IMR-90 (cell line): ENCODE measurements around the gene GGT6. TPM values are rescaled to one million over a fixed set of nuclear protein-coding genes. Genes with fewer than 3 reads are reported as not detected.

Experiments used
- ATAC-seq: fragments of 200-7000 bp; cut with Tn5 transposase; 2 replicates; pipeline ENCODE4 v1.9.1; 2020; ENCODE audit warnings: low read depth, mild to moderate bottlenecking, moderate library complexity
- BruUV-seq: library from RNA; stranded (reverse); fragments of 400-500 nt; replicated peaks from 2 replicates; lab custom pipeline; 2021; lab: Mats Ljungman, UMichigan
- CTCF ChIA-PET: fragments of 300-600 bp; formaldehyde crosslinking; extraction: SDS; loops from one replicate; lab custom pipeline; 2021; ENCODE audit warnings: antibody characterized with exemption; lab: Yijun Ruan, JAX
- POLR2A ChIA-PET: fragments of 300-600 bp; sonication (Branson Sonifier 250); formaldehyde crosslinking; loops from one replicate; lab custom pipeline; 2022; ENCODE audit warnings: antibody characterized with exemption; ENCODE audit not compliant: unreplicated experiment; lab: Charles Lee
- DNase-seq: peaks from one replicate; pipeline ENCODE4 v3.0.0; 2013
- H2AFZ ChIP-seq: replicated peaks from 2 replicates; pipeline ENCODE3; 2013; ENCODE audit warnings: low read length, mild to moderate bottlenecking; ENCODE audit not compliant: poor library complexity
- H2AK5ac ChIP-seq: 2 replicates; pipeline ENCODE4 v1.6.1; 2013; ENCODE audit warnings: low read depth, low read length, inconsistent platforms
- H2AK9ac ChIP-seq: replicated peaks from 2 replicates; pipeline ENCODE3; 2013; ENCODE audit warnings: mild to moderate bottlenecking, low read depth, low read length, moderate library complexity; ENCODE audit not compliant: poor library complexity
- H2BK120ac ChIP-seq: 2 replicates; pipeline ENCODE4 v1.6.1; 2013; ENCODE audit warnings: low read depth, low read length, inconsistent platforms
- H2BK15ac ChIP-seq: 3 replicates; pipeline ENCODE4 v1.6.1; 2013; ENCODE audit warnings: low read depth, low read length, inconsistent platforms
- H2BK20ac ChIP-seq: 2 replicates; pipeline ENCODE4 v1.6.1; 2013; ENCODE audit warnings: low read depth, mild to moderate bottlenecking, inconsistent platforms, low read length, moderate library complexity
- H2BK5ac ChIP-seq: 2 replicates; pipeline ENCODE4 v1.6.1; 2013; ENCODE audit warnings: mild to moderate bottlenecking, low read depth, low read length, inconsistent platforms; ENCODE audit not compliant: poor library complexity, severe bottlenecking
- H3K14ac ChIP-seq: replicated peaks from 2 replicates; pipeline ENCODE4 v1.6.1; 2013; ENCODE audit warnings: low read depth, low read length, inconsistent platforms
- H3K18ac ChIP-seq: 2 replicates; pipeline ENCODE4 v1.6.1; 2013; ENCODE audit warnings: low read depth, low read length, control low read depth
- H3K23ac ChIP-seq: 2 replicates; pipeline ENCODE4 v1.6.1; 2013; ENCODE audit warnings: low read depth, low read length, inconsistent platforms
- H3K27ac ChIP-seq: 2 replicates; pipeline ENCODE4 v1.5.1; 2013; ENCODE audit warnings: mild to moderate bottlenecking, control low read depth, low read length; ENCODE audit not compliant: insufficient read depth
- H3K27me3 ChIP-seq: 2 replicates; pipeline ENCODE4 v1.6.1; 2013; ENCODE audit warnings: low read length; ENCODE audit not compliant: control insufficient read depth, insufficient read depth
- H3K36me3 ChIP-seq: 2 replicates; pipeline ENCODE4 v1.6.1; 2013; ENCODE audit warnings: low read length, mixed read lengths; ENCODE audit not compliant: control insufficient read depth, insufficient read depth
- H3K4ac ChIP-seq: 2 replicates; pipeline ENCODE4 v1.6.1; 2013; ENCODE audit warnings: low read depth, low read length, inconsistent platforms
- H3K4me1 ChIP-seq: 2 replicates; pipeline ENCODE4 v1.6.1; 2013; ENCODE audit warnings: low read length, mixed read lengths; ENCODE audit not compliant: control insufficient read depth, insufficient read depth
- H3K4me2 ChIP-seq: 2 replicates; pipeline ENCODE4 v1.6.1; 2013; ENCODE audit warnings: low read depth, mild to moderate bottlenecking, control low read depth, low read length, moderate library complexity
- H3K4me3 ChIP-seq: 2 replicates; pipeline ENCODE4 v1.5.1; 2013; ENCODE audit warnings: low read depth, mild to moderate bottlenecking, control low read depth, low read length, moderate library complexity; ENCODE audit not compliant: insufficient read depth
- H3K56ac ChIP-seq: 2 replicates; pipeline ENCODE4 v1.6.1; 2013; ENCODE audit warnings: low read length, inconsistent platforms; ENCODE audit not compliant: insufficient read depth; ENCODE audit errors: extremely low read depth
- H3K79me1 ChIP-seq, 2 experiments: 2 replicates each; pipeline ENCODE4 v1.6.1; 2013; ENCODE audit warnings: low read length in 2 of 2, inconsistent platforms in 1 of 2, low read depth in 1 of 2
- H3K9ac ChIP-seq: 2 replicates; pipeline ENCODE4 v1.6.1; 2013; ENCODE audit warnings: low read depth, low read length, control low read depth
- H3K9me1 ChIP-seq: 2 replicates; pipeline ENCODE4 v1.6.1; 2013; ENCODE audit warnings: low read length, inconsistent platforms; ENCODE audit not compliant: insufficient read depth
- H3K9me3 ChIP-seq: 2 replicates; pipeline ENCODE4 v1.6.1; 2013; ENCODE audit warnings: low read length; ENCODE audit not compliant: control insufficient read depth, insufficient read depth
- H4K20me1 ChIP-seq: 2 replicates; pipeline ENCODE4 v1.6.1; 2013; ENCODE audit warnings: low read length, inconsistent platforms; ENCODE audit not compliant: insufficient read depth
- H4K5ac ChIP-seq: 2 replicates; pipeline ENCODE4 v1.6.1; 2013; ENCODE audit warnings: mild to moderate bottlenecking, low read depth, low read length, control low read depth
- H4K8ac ChIP-seq, 2 experiments: 2 replicates each; pipeline ENCODE4 v1.6.1; 2013; ENCODE audit warnings: low read depth in 2 of 2, low read length in 2 of 2, control low read depth in 1 of 2, inconsistent platforms in 1 of 2
- H4K91ac ChIP-seq: 2 replicates; pipeline ENCODE4 v1.6.1; 2013; ENCODE audit warnings: low read depth, low read length, inconsistent platforms; ENCODE audit not compliant: insufficient read depth
- BHLHE40 ChIP-seq: fragments of 150-350 bp; IDR thresholded peaks from 2 replicates; pipeline ENCODE4 v1.6.1; 2016; ENCODE audit warnings: mild to moderate bottlenecking, low read depth, low read length
- CTCF ChIP-seq: conservative IDR thresholded peaks from 2 replicates; pipeline ENCODE4 v1.5.1; 2012; ENCODE audit warnings: mild to moderate bottlenecking, low read depth, low read length, improper control_type of control experiment
- FOS ChIP-seq: fragments of 150-350 bp; IDR thresholded peaks from 2 replicates; pipeline ENCODE4 v1.6.1; 2016; ENCODE audit warnings: low read depth, low read length
- MAZ ChIP-seq: IDR thresholded peaks from 2 replicates; pipeline ENCODE4 v1.6.1; 2012; ENCODE audit warnings: low read depth, mild to moderate bottlenecking, low read length, improper control_type of control experiment, moderate library complexity, borderline replicate concordance
- MXI1 ChIP-seq: IDR thresholded peaks from 2 replicates; pipeline ENCODE4 v1.6.1; 2012; ENCODE audit warnings: low read depth, mild to moderate bottlenecking, low read length, moderate library complexity, borderline replicate concordance
- NFE2L2 ChIP-seq: fragments of 150-350 bp; IDR thresholded peaks from 2 replicates; pipeline ENCODE4 v1.6.1; 2016; ENCODE audit warnings: low read depth, mild to moderate bottlenecking, low read length
- RAD21 ChIP-seq: IDR thresholded peaks from 2 replicates; pipeline ENCODE4 v1.6.1; 2012; ENCODE audit warnings: low read length, improper control_type of control experiment
- SMC3 ChIP-seq: fragments of 150-350 bp; IDR thresholded peaks from 2 replicates; pipeline ENCODE4 v1.6.1; 2016; ENCODE audit warnings: low read depth, mild to moderate bottlenecking, antibody characterized with exemption, low read length, moderate library complexity
- WGBS, 2 experiments: methylation state at CpG; one replicate each; pipeline versions ENCODE4 v1.1.5 to v1.1.7; 2013; ENCODE audit warnings: missing lambda C conversion rate in 2 of 2; ENCODE audit not compliant: insufficient read length in 1 of 2; ENCODE audit errors: extremely low coverage in 2 of 2; 5-methylcytosine and 5-hydroxymethylcytosine counted together
- dilution Hi-C: fragments of 300-500 bp; cut with HindIII; formaldehyde crosslinking; loops from one replicate; pipeline ENCODE4 v1.14.3; 2018; ENCODE audit warnings: low sequenced_read_pairs; ENCODE audit not compliant: unreplicated experiment
- in situ Hi-C: fragments of 300-500 bp; cut with MboI; formaldehyde crosslinking; loops from 3 replicates; pipeline ENCODE4 v1.14.3; 2019; ENCODE audit warnings: low sequenced_read_pairs, inconsistent platforms, mixed read lengths
- intact Hi-C: fragments of 100-400 bp; cut with micrococcal nuclease; formaldehyde crosslinking; loops from 2 replicates; pipeline ENCODE4 v1.10.0; 2022
- polyA plus RNA-seq, 3 experiments: library from polyadenylated mRNA; depleted of rRNA; stranded (reverse); fragments of >200 nt; gene quantifications; 2 replicates each; pipeline ENCODE4 v1.2.3, GENCODE V29; 2012; ENCODE audit warnings: low replicate concordance in 1 of 3
- total RNA-seq: library from RNA; depleted of rRNA; stranded (reverse); fragments of >200 nt; gene quantifications from 2 replicates; pipeline ENCODE4 v1.2.3, GENCODE V29; 2012

GGT6 gene
- total and polyA plus RNA-seq, 2 of the 4 experiments (the other 2 are of a cell fraction), result not detected

- no peak overlapping the region for H4K91ac ChIP-seq
- no peak overlapping the region for H4K5ac ChIP-seq
- CTCF ChIA-PET, result no interaction called here
- no peaks in the 10 kb centered on the region for H3K9me1 ChIP-seq
- 81% methylated on average over 3 of the region's 7 CpGs; no CpG with 5 or more reads in 1 of the 2 experiments for WGBS, 2 experiments
- no peaks in the 10 kb centered on the region for H3K9me3 ChIP-seq
- BruUV-seq, result no TSS peak
- H3K79me1 ChIP-seq, result no peaks in the 10 kb centered on the region
- H3K56ac ChIP-seq, result no peak overlapping the region
- H2AFZ ChIP-seq, result no peak overlapping the region
- dilution Hi-C loops (no loop called here), in situ Hi-C loops (loop anchor here (10.0 kb wide), 1 partner anchor 311 kb away; no protein-coding TSS in a partner anchor), intact Hi-C loops (no loop called here)
- H2AK5ac ChIP-seq, result no peak overlapping the region
- TF ChIP-seq CTCF (no peak), MXI1 (no peak), SMC3 (no peak), RAD21 (no peak), NFE2L2 (no peak), FOS (no peak), MAZ (no peak), BHLHE40 (no peak)
- H4K8ac ChIP-seq, result no peak overlapping the region
- ATAC-seq, result no peak
- no peak overlapping the region for H3K4me2 ChIP-seq
- H3K27ac ChIP-seq, result no peak overlapping the region
- no peak overlapping the region for H2BK15ac ChIP-seq
- H2BK120ac ChIP-seq, result no peak overlapping the region
- no peak overlapping the region for H3K18ac ChIP-seq
- no peak overlapping the region for H3K4me3 ChIP-seq
- H3K14ac ChIP-seq, result no peak overlapping the region
- H3K4me1 ChIP-seq, result peaks cover 1% of the 10 kb centered on the region; the same call in 1 of the 2 replicates
- H2AK9ac ChIP-seq, result no peak overlapping the region
- no peak overlapping the region for H2BK5ac ChIP-seq
- no peak overlapping the region for H3K4ac ChIP-seq
- peaks cover 42% of the 10 kb centered on the region for H3K27me3 ChIP-seq
- POLR2A ChIA-PET, result no interaction called here
- no peak overlapping the region for H3K9ac ChIP-seq
- H2BK20ac ChIP-seq, result no peak overlapping the region
- H4K20me1 ChIP-seq, result no peaks in the 10 kb centered on the region
- H3K36me3 ChIP-seq, result no peaks in the 10 kb centered on the region
- no peak for DNase-seq
- no peak overlapping the region for H3K23ac ChIP-seq
Observed at GRCh38 chr17:4573669-4574068, 13.3 kb upstream of the GGT6 start.
